H1 (cell line): ENCODE results near the gene DNAJC6. TPM values are rescaled to one million over a fixed set of nuclear protein-coding genes. Genes with fewer than 3 reads are reported as not detected.

Experiments
- CTCF ChIA-PET: fragments of 300-600 bp; sonication (Branson Sonifier 250); formaldehyde crosslinking; loops from one replicate; lab custom pipeline; 2021; ENCODE audit not compliant: partially characterized antibody; lab: Charles Lee
- POLR2A ChIA-PET: fragments of 300-600 bp; sonication (Branson Sonifier 250); formaldehyde crosslinking; loops from one replicate; lab custom pipeline; 2021; ENCODE audit warnings: inconsistent platforms; ENCODE audit not compliant: partially characterized antibody; lab: Charles Lee
- DNase-seq, 2 experiments: peaks; one replicate each; pipeline versions ENCODE4 v3.0.0 to v3.0.0-alpha.2; 2010 to 2022; ENCODE audit warnings: low spot score in 2 of 2, low read depth in 1 of 2, mixed read lengths in 1 of 2
- FAIRE-seq: peaks from 2 replicates; lab custom pipeline; 2011; peaks lifted over from hg19 to GRCh38; lab: Jason Lieb, UNC
- H2AFZ ChIP-seq: 2 replicates; pipeline ENCODE4 v1.8.1; 2012; ENCODE audit warnings: low read length, inconsistent platforms
- H2AK5ac ChIP-seq: 2 replicates; pipeline ENCODE4 v1.6.1; 2013; ENCODE audit warnings: low read depth, low read length
- H2BK120ac ChIP-seq: replicated peaks from 2 replicates; pipeline ENCODE3; 2013; ENCODE audit warnings: low read depth, low read length, inconsistent platforms
- H2BK12ac ChIP-seq: 2 replicates; pipeline ENCODE4 v1.6.1; 2013; ENCODE audit warnings: low read depth, low read length
- H2BK15ac ChIP-seq: 2 replicates; pipeline ENCODE4 v1.6.1; 2013; ENCODE audit warnings: low read length
- H2BK20ac ChIP-seq: 2 replicates; pipeline ENCODE4 v1.6.1; 2013; ENCODE audit warnings: low read length
- H2BK5ac ChIP-seq: 2 replicates; pipeline ENCODE4 v1.6.1; 2013; ENCODE audit warnings: low read depth, low read length
- H3K14ac ChIP-seq: 2 replicates; pipeline ENCODE4 v1.6.1; 2013; ENCODE audit warnings: inconsistent platforms; ENCODE audit not compliant: insufficient read length
- H3K18ac ChIP-seq: 2 replicates; pipeline ENCODE4 v1.6.1; 2013; ENCODE audit warnings: low read length; ENCODE audit errors: extremely low read depth
- H3K23ac ChIP-seq: 2 replicates; pipeline ENCODE4 v1.6.1; 2013; ENCODE audit warnings: inconsistent platforms; ENCODE audit not compliant: insufficient read length
- H3K23me2 ChIP-seq: 2 replicates; pipeline ENCODE4 v1.6.1; 2013; ENCODE audit warnings: low read depth, low read length
- H3K27ac ChIP-seq: 2 replicates; pipeline ENCODE4 v1.6.1; 2011; ENCODE audit warnings: low read depth, low read length, inconsistent platforms
- H3K27me3 ChIP-seq, 4 experiments: replicated peaks in 1 of 4; 1 replicate in 1 of 4; 2 replicates in 3 of 4; pipeline versions ENCODE4 v1.6.1 to v1.8.1; 2011 to 2013; ENCODE audit warnings: low read length in 3 of 4, mild to moderate bottlenecking in 3 of 4, inconsistent platforms in 2 of 4, mixed read lengths in 2 of 4, moderate library complexity in 1 of 4; ENCODE audit not compliant: control insufficient read depth in 3 of 4, insufficient read depth in 3 of 4; ENCODE audit errors: extremely low read depth in 1 of 4
- H3K36me3 ChIP-seq, 4 experiments: 2 replicates each; pipeline versions ENCODE4 v1.6.1 to v1.8.1; 2011 to 2013; ENCODE audit warnings: mild to moderate bottlenecking in 4 of 4, low read length in 3 of 4, moderate library complexity in 2 of 4, control low read depth in 1 of 4, inconsistent platforms in 1 of 4; ENCODE audit not compliant: insufficient read depth in 4 of 4, control insufficient read depth in 2 of 4
- H3K4ac ChIP-seq: replicated peaks from 2 replicates; pipeline ENCODE3; 2013; ENCODE audit warnings: low read length, low read depth, mixed read lengths, inconsistent platforms; ENCODE audit not compliant: insufficient read length
- H3K4me1 ChIP-seq, 4 experiments: replicated peaks in 1 of 4; 1 replicate in 1 of 4; 2 replicates in 3 of 4; pipeline versions ENCODE4 v1.6.1 to v1.8.1; 2011 to 2013; ENCODE audit warnings: low read length in 3 of 4, inconsistent platforms in 2 of 4, mixed read lengths in 1 of 4; ENCODE audit not compliant: insufficient read depth in 4 of 4, control insufficient read depth in 3 of 4
- H3K4me2 ChIP-seq, 2 experiments: 2 replicates each; pipeline versions ENCODE4 v1.6.1 to v1.8.1; 2011 to 2013; ENCODE audit warnings: low read depth in 2 of 2, low read length in 2 of 2, control low read depth in 1 of 2, inconsistent platforms in 1 of 2, mild to moderate bottlenecking in 1 of 2; ENCODE audit not compliant: insufficient read depth in 1 of 2
- H3K4me3 ChIP-seq, 4 experiments: fragments of 200-600, 300-600 bp in 1 of 4; sonication (generic), shearing (Covaris generic), sonication (Bioruptor Twin) in 1 of 4; 2 replicates each; pipeline versions ENCODE4 v1.5.1 to v1.8.1; 2011 to 2016; ENCODE audit warnings: low read length in 4 of 4, low read depth in 3 of 4, control low read depth in 2 of 4, inconsistent platforms in 2 of 4, mild to moderate bottlenecking in 2 of 4, mixed read lengths in 1 of 4, moderate library complexity in 1 of 4; ENCODE audit not compliant: insufficient read depth in 2 of 4; ENCODE audit errors: extremely low read depth in 1 of 4
- H3K56ac ChIP-seq: replicated peaks from 2 replicates; pipeline ENCODE3; 2013; ENCODE audit warnings: low read depth, mild to moderate bottlenecking, mixed read lengths, low read length, inconsistent platforms; ENCODE audit not compliant: insufficient read length
- H3K79me1 ChIP-seq: 2 replicates; pipeline ENCODE4 v1.6.1; 2013; ENCODE audit warnings: low read depth, low read length, control low read depth
- H3K79me2 ChIP-seq, 2 experiments: 2 replicates each; pipeline versions ENCODE4 v1.6.1 to v1.8.1; 2012 to 2013; ENCODE audit warnings: low read length in 2 of 2, mild to moderate bottlenecking in 2 of 2, inconsistent platforms in 1 of 2; ENCODE audit not compliant: insufficient read depth in 2 of 2, control insufficient read depth in 1 of 2
- H3K9ac ChIP-seq, 4 experiments: replicated peaks in 1 of 4; 1 replicate in 1 of 4; 2 replicates in 3 of 4; pipeline versions ENCODE4 v1.6.1 to v1.8.1; 2011 to 2013; ENCODE audit warnings: low read depth in 3 of 4, low read length in 3 of 4, control low read depth in 2 of 4, mild to moderate bottlenecking in 2 of 4, moderate library complexity in 2 of 4, inconsistent platforms in 1 of 4; ENCODE audit errors: extremely low read depth in 1 of 4
- H3K9me3 ChIP-seq, 2 experiments: 2 replicates each; pipeline versions ENCODE4 v1.6.1 to v1.8.1; 2012 to 2013; ENCODE audit warnings: mild to moderate bottlenecking in 2 of 2, moderate library complexity in 2 of 2, control low read depth in 1 of 2, inconsistent platforms in 1 of 2, low read depth in 1 of 2, low read length in 1 of 2, mixed read lengths in 1 of 2; ENCODE audit not compliant: insufficient read depth in 2 of 2
- H4K20me1 ChIP-seq, 2 experiments: replicated peaks in 1 of 2; 2 replicates each; pipeline versions ENCODE3 to v1.8.1; 2011 to 2013; ENCODE audit warnings: inconsistent platforms in 2 of 2, low read length in 2 of 2, mild to moderate bottlenecking in 1 of 2; ENCODE audit not compliant: insufficient read depth in 2 of 2, control insufficient read depth in 1 of 2
- H4K5ac ChIP-seq: 2 replicates; pipeline ENCODE4 v1.6.1; 2013; ENCODE audit warnings: low read length, low read depth, mixed read lengths, inconsistent platforms; ENCODE audit not compliant: insufficient read length
- H4K8ac ChIP-seq: 2 replicates; pipeline ENCODE4 v1.8.0; 2013; ENCODE audit warnings: mild to moderate bottlenecking, moderate library complexity, low read length, inconsistent platforms; ENCODE audit not compliant: insufficient read depth; ENCODE audit errors: extremely low read depth
- H4K91ac ChIP-seq: replicated peaks from 2 replicates; pipeline ENCODE3; 2013; ENCODE audit warnings: low read length, mixed read lengths, inconsistent platforms; ENCODE audit not compliant: insufficient read length
- CBX5 ChIP-seq: fragments of 300-800, 300-1000 bp; sonication (generic); IDR thresholded peaks from 2 replicates; pipeline ENCODE4 v1.7.1; 2016; ENCODE audit warnings: antibody characterized with exemption, low read length, low read depth
- CEBPB ChIP-seq: IDR thresholded peaks from 2 replicates; pipeline ENCODE4 v1.6.1; 2012; ENCODE audit warnings: low read depth, low read length
- RNF2 ChIP-seq: fragments of 200-900, 300-1000 bp; sonication (generic); IDR thresholded peaks from 2 replicates; pipeline ENCODE4 v1.7.1; 2016; ENCODE audit warnings: borderline replicate concordance, low read depth, mild to moderate bottlenecking, antibody characterized with exemption, low read length; ENCODE audit not compliant: poor library complexity, severe bottlenecking; ENCODE audit errors: missing control alignments
- SP4 ChIP-seq: IDR thresholded peaks from 2 replicates; pipeline ENCODE4 v1.6.1; 2012; ENCODE audit warnings: low read length, inconsistent platforms
- SRF ChIP-seq: IDR thresholded peaks from 2 replicates; pipeline ENCODE4 v1.6.1; 2011; ENCODE audit warnings: mild to moderate bottlenecking, low read depth, low read length, moderate library complexity
- YY1 ChIP-seq: IDR thresholded peaks from 2 replicates; pipeline ENCODE4 v1.6.1; 2011; ENCODE audit warnings: low read depth, mild to moderate bottlenecking, low read length
- ZNF274 ChIP-seq: IDR thresholded peaks from 2 replicates; pipeline ENCODE4 v1.7.0; 2012; ENCODE audit warnings: low read length, borderline replicate concordance; ENCODE audit errors: extremely low read depth
- WGBS, 2 experiments: shearing (Covaris generic) in 1 of 2; methylation state at CpG; one replicate each; pipeline versions ENCODE4 v1.1.6 to v1.1.7; 2013 to 2015; ENCODE audit warnings: low lambda C conversion rate in 2 of 2, mixed read lengths in 2 of 2, inconsistent platforms in 1 of 2, low coverage in 1 of 2, missing lambda C conversion rate in 1 of 2; ENCODE audit not compliant: insufficient replicate concordance in 2 of 2, insufficient coverage in 1 of 2, insufficient read length in 1 of 2; ENCODE audit errors: extremely low coverage in 1 of 2, missing lambda C conversion rate in 1 of 2; 5-methylcytosine and 5-hydroxymethylcytosine counted together
- polyA plus RNA-seq, 7 experiments: library from polyadenylated mRNA; depleted of rRNA in 3 of 7; stranded (reverse) in 5 of 7; unstranded in 2 of 7; fragments of >200 nt in 5 of 7; fragments of 200-250 nt in 2 of 7; gene quantifications; 1 replicate in 5 of 7; 2 replicates in 1 of 7; 4 replicates in 1 of 7; pipeline versions ENCODE4 v1.2.1 to v1.2.3, GENCODE V29; 2011 to 2013; ENCODE audit warnings: missing spikeins in 2 of 7, mixed read lengths in 2 of 7
- total RNA-seq: library from RNA; stranded (reverse); fragmentation: NEBNext Ultra II Directional; extraction: Animal tissue kit (Norgen Biotek cat#: 25700); gene quantifications from 2 replicates; pipeline ENCODE4 v1.2.1, GENCODE V29; 2021
- TF ChIP-seq, protein P1 (sequence below): IDR thresholded peaks from 2 replicates; pipeline ENCODE4 v1.6.1; 2012; ENCODE audit warnings: low read length, inconsistent platforms

Gene DNAJC6
- total and polyA plus RNA-seq, 2 of the 8 experiments (the other 6 are each of a cell fraction or from before 2014, with no cell fraction given) = 1.6 to 3.0 TPM

DNA sequence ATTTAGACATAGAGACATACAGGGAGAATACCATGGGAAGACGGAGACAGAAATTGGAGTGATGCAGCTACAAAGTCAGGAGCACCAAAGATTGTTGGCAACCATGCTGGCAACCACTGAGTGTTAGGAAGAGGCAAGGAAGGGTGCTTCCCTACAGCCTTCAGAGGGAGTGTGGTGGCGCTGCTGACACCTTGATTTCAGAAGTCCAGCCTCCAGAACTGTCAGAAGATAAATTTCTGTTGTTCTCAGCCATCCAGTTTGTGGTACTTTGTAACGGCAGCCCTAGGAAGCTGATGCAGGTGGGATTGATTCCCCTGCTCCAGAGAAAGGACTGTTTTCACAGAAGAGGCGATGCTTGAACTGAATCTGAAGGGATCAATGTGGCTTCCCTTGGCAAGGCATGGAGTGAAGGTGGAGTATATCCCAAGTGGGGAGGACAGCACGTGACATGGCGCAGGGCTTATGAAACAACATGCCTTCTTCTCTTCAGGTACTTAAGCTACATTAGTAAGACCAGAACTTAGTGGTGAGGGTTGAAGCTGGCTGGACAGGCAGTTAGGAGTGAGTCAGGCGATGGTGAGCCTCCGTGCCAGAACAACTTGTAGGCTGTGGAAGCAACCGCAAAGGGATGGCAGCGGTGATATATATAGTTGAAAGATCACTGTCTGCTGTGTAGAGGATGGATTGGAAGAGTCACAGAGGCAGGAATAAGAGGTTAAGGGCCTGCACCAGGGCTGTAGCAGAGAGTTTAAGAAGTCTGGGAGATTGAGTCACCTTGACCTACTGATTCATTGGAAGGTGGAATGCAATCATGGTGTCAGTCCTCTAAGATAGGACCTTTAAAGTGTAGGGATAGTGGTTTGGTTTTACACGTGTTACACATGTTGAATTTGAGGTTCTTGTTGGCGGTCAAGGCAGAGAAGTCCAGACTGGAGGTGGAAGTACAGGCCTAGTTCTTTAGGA, 113.2 kb downstream of the DNAJC6 start:
- no peak overlapping the region for H4K91ac ChIP-seq
- H4K8ac ChIP-seq = 0 out of 2 replicates have a peak overlapping the region, but pooled peaks have one; percentile 5
- peaks cover 0 to 11% (median 2%) of the 10 kb centered on the region in 4 experiments; a peak in 4 of 8 replicates for H3K36me3 ChIP-seq
- H3K56ac ChIP-seq = no peak overlapping the region
- FAIRE-seq (no peak), DNase-seq (no peak)
- H3K23ac ChIP-seq = no peak overlapping the region
- POLR2A ChIA-PET = interaction anchor here (1.1 to 1.2 kb wide), 3 partner anchors 12 to 92 kb away, joined by 3 read pairs; no protein-coding TSS in a partner anchor
- H2BK120ac ChIP-seq = no peak overlapping the region
- H3K79me2 ChIP-seq = peaks cover 0 to 35% of the 10 kb centered on the region in 2 experiments; a peak in 3 of 4 replicates
- H2BK12ac ChIP-seq = no peak overlapping the region; the same call in 1 of the 2 replicates
- CTCF ChIA-PET = interaction anchor here (0.6 to 1.9 kb wide), 8 partner anchors 8 to 265 kb away, joined by 3 to 6 read pairs (median 4); no protein-coding TSS in a partner anchor
- 82% methylated on average over 12 of the region's 12 CpGs; no CpG with 5 or more reads in 1 of the 2 experiments for WGBS, 2 experiments
- H2BK5ac ChIP-seq = no peak overlapping the region
- H3K18ac ChIP-seq = no peak overlapping the region
- no peak overlapping the region for H4K5ac ChIP-seq
- H3K27me3 ChIP-seq = no peaks in the 10 kb centered on the region
- peak overlapping the region in 1 of 2 experiments; percentile 81; a peak in 2 of 4 replicates for H3K4me2 ChIP-seq
- H3K27ac ChIP-seq = no peak overlapping the region
- H3K79me1 ChIP-seq = peaks cover 9% of the 10 kb centered on the region
- H2BK15ac ChIP-seq = no peak overlapping the region
- peak overlapping the region; percentile 20; the same call in 1 of the 2 replicates for H2AK5ac ChIP-seq
- H3K23me2 ChIP-seq = peaks cover 6% of the 10 kb centered on the region
- no peak overlapping the region for H2AFZ ChIP-seq
- no peaks in the 10 kb centered on the region for H3K9me3 ChIP-seq
- no peak overlapping the region for H2BK20ac ChIP-seq
- H3K14ac ChIP-seq = no peak overlapping the region
- H3K4me1 ChIP-seq = peaks cover 0 to 25% (median 12%) of the 10 kb centered on the region in 4 experiments; a peak in 5 of 7 replicates
- no peak overlapping the region; a peak in 1 of 7 replicates for H3K9ac ChIP-seq
- H3K4ac ChIP-seq = no peak overlapping the region
- no peaks in the 10 kb centered on the region for H4K20me1 ChIP-seq
- peak overlapping the region in 2 of 4 experiments; percentile 87 to 94; a peak in 4 of 8 replicates for H3K4me3 ChIP-seq
- TF ChIP-seq SP4 (no peak), RNF2 (no peak), YY1 (no peak), CEBPB (no peak), ZNF274 (no peak), CBX5 (no peak), SRF (no peak)
- TF ChIP-seq, protein P1, sequence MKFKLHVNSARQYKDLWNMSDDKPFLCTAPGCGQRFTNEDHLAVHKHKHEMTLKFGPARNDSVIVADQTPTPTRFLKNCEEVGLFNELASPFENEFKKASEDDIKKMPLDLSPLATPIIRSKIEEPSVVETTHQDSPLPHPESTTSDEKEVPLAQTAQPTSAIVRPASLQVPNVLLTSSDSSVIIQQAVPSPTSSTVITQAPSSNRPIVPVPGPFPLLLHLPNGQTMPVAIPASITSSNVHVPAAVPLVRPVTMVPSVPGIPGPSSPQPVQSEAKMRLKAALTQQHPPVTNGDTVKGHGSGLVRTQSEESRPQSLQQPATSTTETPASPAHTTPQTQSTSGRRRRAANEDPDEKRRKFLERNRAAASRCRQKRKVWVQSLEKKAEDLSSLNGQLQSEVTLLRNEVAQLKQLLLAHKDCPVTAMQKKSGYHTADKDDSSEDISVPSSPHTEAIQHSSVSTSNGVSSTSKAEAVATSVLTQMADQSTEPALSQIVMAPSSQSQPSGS = no peak
